ENCODE measurements around the gene COL5A2. TPM values are rescaled to one million over a fixed set of nuclear protein-coding genes. Genes with fewer than 3 reads are reported as not detected.

COL5A2 gene
- polyA plus RNA-seq, 1 donor (not counting 4 experiments of a cell fraction or from before 2014, with no cell fraction given) = 7.2 TPM

GRCh38 chr2:189074506-189074905 is 105.1 kb downstream of the COL5A2 start:
- H3K4me2 ChIP-seq (ENCODE audit: control insufficient read depth, extremely low read depth, insufficient read depth, low read depth, low read length) = no peak overlapping the region
- no peaks in the 10 kb centered on the region for H3K4me1 ChIP-seq (ENCODE audit: control insufficient read depth, extremely low read depth, insufficient read depth, low read length)
- dilution Hi-C loops (cut with MboI; ENCODE audit: extremely low pct_ligation_motif_present, low sequenced_read_pairs) = no loop called here
- DNase-seq (ENCODE audit: low read depth, low spot score) = no peak
- H4K20me1 ChIP-seq (ENCODE audit: control insufficient read depth, extremely low read depth, insufficient read depth, low read length) = no peaks in the 10 kb centered on the region
- H3K36me3 ChIP-seq (ENCODE audit: control insufficient read depth in 2 of 2, extremely low read depth in 1 of 2, insufficient read depth in 2 of 2, low read length in 2 of 2) = no peaks in the 10 kb centered on the region
- H3K9me1 ChIP-seq (ENCODE audit: control insufficient read depth, extremely low read depth, insufficient read depth, low read length) = no peaks in the 10 kb centered on the region
- TF ChIP-seq EZH2 (IDR thresholded peaks at IDR 0.05; ENCODE audit: low read length) (no peak), CTCF (optimal IDR thresholded peaks at IDR 0.05 in 1 of 3, IDR thresholded peaks at IDR 0.05 in 1 of 3, conservative IDR thresholded peaks at IDR 0.05 in 1 of 3; ENCODE audit: extremely low read depth in 1 of 3, insufficient read depth in 2 of 3, low read length in 3 of 3) (no peak)
- H3K79me2 ChIP-seq (ENCODE audit: control insufficient read depth, insufficient read depth, low read length) = no peaks in the 10 kb centered on the region
- H3K27me3 ChIP-seq (ENCODE audit: control insufficient read depth, extremely low read depth, insufficient read depth, low read length) = no peaks in the 10 kb centered on the region
- H2AFZ ChIP-seq (ENCODE audit: control insufficient read depth, low read length) = no peak overlapping the region
- H3K9ac ChIP-seq (ENCODE audit: control insufficient read depth, extremely low read depth, insufficient read depth, low read length) = no peak overlapping the region
- H3K4me3 ChIP-seq (ENCODE audit: control insufficient read depth in 2 of 3, extremely low read depth in 1 of 3, insufficient read depth in 2 of 3, low read depth in 1 of 3, low read length in 3 of 3) = no peak overlapping the region
- no peaks in the 10 kb centered on the region for H3K9me3 ChIP-seq (ENCODE audit: control insufficient read depth, low read depth, low read length)
- no peak overlapping the region for H3K27ac ChIP-seq (ENCODE audit: control insufficient read depth, insufficient read depth, low read length)
- no peak for FAIRE-seq

- Histone ChIP-seq H3K27me3 (ENCODE audit: control insufficient read depth, extremely low read depth, insufficient read depth, low read length) (no peaks in the 10 kb centered on the region), H3K9me1 (ENCODE audit: control insufficient read depth, extremely low read depth, insufficient read depth, low read length) (no peaks in the 10 kb centered on the region), H3K9me3 (ENCODE audit: control insufficient read depth, low read depth, low read length) (no peaks in the 10 kb centered on the region), H3K4me1 (ENCODE audit: control insufficient read depth, extremely low read depth, insufficient read depth, low read length) (no peaks in the 10 kb centered on the region), H3K4me3 (ENCODE audit: control insufficient read depth in 2 of 3, extremely low read depth in 1 of 3, insufficient read depth in 2 of 3, low read depth in 1 of 3, low read length in 3 of 3) (no peak overlapping the region), H3K9ac (ENCODE audit: control insufficient read depth, extremely low read depth, insufficient read depth, low read length) (no peak overlapping the region), H2AFZ (ENCODE audit: control insufficient read depth, low read length) (no peak overlapping the region), H4K20me1 (ENCODE audit: control insufficient read depth, extremely low read depth, insufficient read depth, low read length) (no peaks in the 10 kb centered on the region), H3K36me3 (ENCODE audit: control insufficient read depth in 2 of 2, extremely low read depth in 1 of 2, insufficient read depth in 2 of 2, low read length in 2 of 2) (peaks cover 0 to 1% of the 10 kb centered on the region in 2 experiments), H3K79me2 (ENCODE audit: control insufficient read depth, insufficient read depth, low read length) (no peaks in the 10 kb centered on the region), H3K4me2 (ENCODE audit: control insufficient read depth, extremely low read depth, insufficient read depth, low read depth, low read length) (no peak overlapping the region), H3K27ac (ENCODE audit: control insufficient read depth, insufficient read depth, low read length) (no peak overlapping the region)
- dilution Hi-C loops (cut with MboI; ENCODE audit: extremely low pct_ligation_motif_present, low sequenced_read_pairs) = no loop called here
- FAIRE-seq (no peak), DNase-seq (ENCODE audit: low read depth, low spot score) (no peak)
- no peak for TF ChIP-seq EZH2 (IDR thresholded peaks at IDR 0.05; ENCODE audit: low read length)
- no peak for TF ChIP-seq CTCF (optimal IDR thresholded peaks at IDR 0.05 in 1 of 3, IDR thresholded peaks at IDR 0.05 in 1 of 3, conservative IDR thresholded peaks at IDR 0.05 in 1 of 3; ENCODE audit: extremely low read depth in 1 of 3, insufficient read depth in 2 of 3, low read length in 3 of 3)
These were observed 107.5 kb downstream of the COL5A2 start for GRCh38 chr2:189072036-189072435.
